ENCODE results near the gene CLDN6. TPM values are rescaled to one million over a fixed set of nuclear protein-coding genes. Genes with fewer than 3 reads are reported as not detected.
A peak's percentile ranks its signal among the peaks of the same experiment; 100 is the strongest.

Gene CLDN6
- total and polyA plus RNA-seq, 2 of the 13 experiments (the other 11 are each of a cell fraction or from before 2014, with no cell fraction given): 5.9 to 7.6 TPM

- TF ChIP-seq ZNF136 (CRISPR knock-in tag; IDR thresholded peaks at IDR 0.05; ENCODE audit: low read depth): no peak
- peak; percentile 78 for TF ChIP-seq ARNTL (CRISPR knock-in tag; IDR thresholded peaks at IDR 0.05)
- peak; percentile 65; the same call in 1 of the 2 replicates for TF ChIP-seq ZBTB14 (CRISPR knock-in tag; IDR thresholded peaks at IDR 0.05)
- peak; percentile 73 for TF ChIP-seq ZFP91 (CRISPR knock-in tag; IDR thresholded peaks at IDR 0.05; ENCODE audit: borderline replicate concordance)
- TF ChIP-seq ZNF841 (CRISPR knock-in tag; IDR thresholded peaks at IDR 0.05; ENCODE audit: borderline replicate concordance): no peak
- peak; percentile 80 for TF ChIP-seq ZGPAT (CRISPR knock-in tag; IDR thresholded peaks at IDR 0.05)
- no peak for TF ChIP-seq IRX3 (CRISPR knock-in tag; IDR thresholded peaks at IDR 0.05; ENCODE audit: borderline replicate concordance, low read depth)
- TF ChIP-seq ARID3A (IDR thresholded peaks at IDR 0.05; ENCODE audit: low read depth, low read length): no peak
- TF ChIP-seq ZNF574 (CRISPR knock-in tag; IDR thresholded peaks at IDR 0.05): peak; percentile 78
- TF ChIP-seq KLF12 (CRISPR knock-in tag; IDR thresholded peaks at IDR 0.05; ENCODE audit: borderline replicate concordance): peak; percentile 77; the same call in 1 of the 2 replicates
- peak; percentile 42; the same call in 1 of the 2 replicates for TF ChIP-seq ZNF124 (CRISPR knock-in tag; IDR thresholded peaks at IDR 0.05)
- TF ChIP-seq YY1 (IDR thresholded peaks at IDR 0.05; ENCODE audit: insufficient read depth, insufficient replicate concordance, low read depth, low read length): peak; percentile 49
- TF ChIP-seq SRY (CRISPR knock-in tag; IDR thresholded peaks at IDR 0.05): 0 out of 2 replicates have a peak, but pooled peaks have one; percentile 54
- no peak for TF ChIP-seq ZBTB49 (CRISPR knock-in tag; IDR thresholded peaks at IDR 0.05; ENCODE audit: borderline replicate concordance)
Measured at GRCh38 chr16:3059041-3059722, 41.2 kb upstream of the CLDN6 start (continued).
